OCI-M1 (cell line): ENCODE measurements around the gene LRRC43.
"Not testable (repeated sequence)": the region's sequence is repeated elsewhere in the genome, so short reads cannot be mapped to it uniquely, and the experiment has no call there.

Source experiments
- DNase-seq: peaks from one replicate; lab custom pipeline; 2025; lab: John Stamatoyannopoulos, UW

Gene LRRC43

GRCh38 chr12:122190842-122191668 lies 8.1 kb downstream of the LRRC43 start:
- DNase-seq: peak; percentile 86

- DNase-seq: no peak
Measured at GRCh38 chr12:122192441-122192840, 9.5 kb downstream of the LRRC43 start.

- DNase-seq: no peak
Measured at GRCh38 chr12:122194804-122195203, 11.9 kb downstream of the LRRC43 start.

GRCh38 chr12:122195405-122195804 lies 12.5 kb downstream of the LRRC43 start:
- DNase-seq: no peak

GRCh38 chr12:122197612-122197966 lies 14.7 kb downstream of the LRRC43 start:
- no peak for DNase-seq

- no peak for DNase-seq
Measured at GRCh38 chr12:122199484-122200355, 16.8 kb downstream of the LRRC43 start.

- no peak for DNase-seq
Measured at GRCh38 chr12:122200541-122201175, 17.7 kb downstream of the LRRC43 start.

GRCh38 chr12:122201381-122201780 lies 18.5 kb downstream of the LRRC43 start:
- no peak for DNase-seq

- DNase-seq: no peak
Measured at GRCh38 chr12:122202017-122202416, 19.1 kb downstream of the LRRC43 start.

GRCh38 chr12:122202811-122203210 lies 19.9 kb downstream of the LRRC43 start:
- not testable (repeated sequence) for DNase-seq

GRCh38 chr12:122203301-122204166 lies 20.6 kb downstream of the LRRC43 start, which contains the start of gene B3GNT4:
B3GNT4 (plus strand) TSS chr12:122203709; CDS start chr12:122204619, 910 bp downstream.
- no peak for DNase-seq

GRCh38 chr12:122204167-122205052 lies 21.5 kb downstream of the LRRC43 start:
- no peak for DNase-seq

GRCh38 chr12:122205053-122205925 lies 22.4 kb downstream of the LRRC43 start:
- DNase-seq: no peak

GRCh38 chr12:122206111-122206881 lies 23.4 kb downstream of the LRRC43 start:
- DNase-seq: no peak

GRCh38 chr12:122206976-122207375 lies 24.1 kb downstream of the LRRC43 start:
- DNase-seq: no peak

GRCh38 chr12:122207391-122207790 lies 24.5 kb downstream of the LRRC43 start:
- no peak for DNase-seq

- DNase-seq: no peak
Measured at GRCh38 chr12:122208073-122208820, 25.3 kb downstream of the LRRC43 start.

- DNase-seq: no peak
Measured at GRCh38 chr12:122215771-122216170, 32.8 kb downstream of the LRRC43 start.
